ENCODE measurements around the gene KLHL29.

KLHL29 gene

DNA sequence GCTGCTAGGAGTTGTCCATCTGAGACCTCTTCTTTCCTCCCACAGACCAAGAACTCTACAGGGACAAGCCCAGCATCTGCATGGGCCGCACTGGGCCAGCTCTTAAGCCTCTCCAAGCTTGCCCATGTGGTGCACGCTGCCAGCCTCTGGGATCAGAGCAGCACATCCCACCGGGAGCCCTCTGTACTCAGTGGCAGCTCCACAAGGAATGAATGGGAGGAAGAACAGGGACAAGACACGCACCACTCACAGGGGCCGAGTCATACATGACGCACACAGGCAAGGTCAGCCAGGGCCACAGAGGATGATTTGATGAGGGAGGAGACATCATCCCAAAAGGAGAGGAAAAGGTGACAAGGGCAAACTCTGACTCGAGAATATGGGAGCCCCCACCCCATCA lies 268.3 kb downstream of the KLHL29 start:
- TF ChIP-seq TAF1 (IDR thresholded peaks at IDR 0.05; ENCODE audit: borderline replicate concordance, insufficient read depth, low read length) (no peak), SIN3A (IDR thresholded peaks at IDR 0.05; ENCODE audit: borderline replicate concordance, insufficient read depth, low read length) (no peak), POLR2AphosphoS5 (IDR thresholded peaks at IDR 0.05; ENCODE audit: low read depth, low read length) (no peak), FOXP2 (optimal IDR thresholded peaks at IDR 0.05; ENCODE audit: borderline replicate concordance, extremely low read depth, extremely low read length, insufficient read depth) (no peak)
- TF ChIP-seq, protein P1, sequence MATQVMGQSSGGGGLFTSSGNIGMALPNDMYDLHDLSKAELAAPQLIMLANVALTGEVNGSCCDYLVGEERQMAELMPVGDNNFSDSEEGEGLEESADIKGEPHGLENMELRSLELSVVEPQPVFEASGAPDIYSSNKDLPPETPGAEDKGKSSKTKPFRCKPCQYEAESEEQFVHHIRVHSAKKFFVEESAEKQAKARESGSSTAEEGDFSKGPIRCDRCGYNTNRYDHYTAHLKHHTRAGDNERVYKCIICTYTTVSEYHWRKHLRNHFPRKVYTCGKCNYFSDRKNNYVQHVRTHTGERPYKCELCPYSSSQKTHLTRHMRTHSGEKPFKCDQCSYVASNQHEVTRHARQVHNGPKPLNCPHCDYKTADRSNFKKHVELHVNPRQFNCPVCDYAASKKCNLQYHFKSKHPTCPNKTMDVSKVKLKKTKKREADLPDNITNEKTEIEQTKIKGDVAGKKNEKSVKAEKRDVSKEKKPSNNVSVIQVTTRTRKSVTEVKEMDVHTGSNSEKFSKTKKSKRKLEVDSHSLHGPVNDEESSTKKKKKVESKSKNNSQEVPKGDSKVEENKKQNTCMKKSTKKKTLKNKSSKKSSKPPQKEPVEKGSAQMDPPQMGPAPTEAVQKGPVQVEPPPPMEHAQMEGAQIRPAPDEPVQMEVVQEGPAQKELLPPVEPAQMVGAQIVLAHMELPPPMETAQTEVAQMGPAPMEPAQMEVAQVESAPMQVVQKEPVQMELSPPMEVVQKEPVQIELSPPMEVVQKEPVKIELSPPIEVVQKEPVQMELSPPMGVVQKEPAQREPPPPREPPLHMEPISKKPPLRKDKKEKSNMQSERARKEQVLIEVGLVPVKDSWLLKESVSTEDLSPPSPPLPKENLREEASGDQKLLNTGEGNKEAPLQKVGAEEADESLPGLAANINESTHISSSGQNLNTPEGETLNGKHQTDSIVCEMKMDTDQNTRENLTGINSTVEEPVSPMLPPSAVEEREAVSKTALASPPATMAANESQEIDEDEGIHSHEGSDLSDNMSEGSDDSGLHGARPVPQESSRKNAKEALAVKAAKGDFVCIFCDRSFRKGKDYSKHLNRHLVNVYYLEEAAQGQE (IDR thresholded peaks at IDR 0.05; ENCODE audit: insufficient read depth in 1 of 2, low read depth in 2 of 2, low read length in 2 of 2): no peak

DNA sequence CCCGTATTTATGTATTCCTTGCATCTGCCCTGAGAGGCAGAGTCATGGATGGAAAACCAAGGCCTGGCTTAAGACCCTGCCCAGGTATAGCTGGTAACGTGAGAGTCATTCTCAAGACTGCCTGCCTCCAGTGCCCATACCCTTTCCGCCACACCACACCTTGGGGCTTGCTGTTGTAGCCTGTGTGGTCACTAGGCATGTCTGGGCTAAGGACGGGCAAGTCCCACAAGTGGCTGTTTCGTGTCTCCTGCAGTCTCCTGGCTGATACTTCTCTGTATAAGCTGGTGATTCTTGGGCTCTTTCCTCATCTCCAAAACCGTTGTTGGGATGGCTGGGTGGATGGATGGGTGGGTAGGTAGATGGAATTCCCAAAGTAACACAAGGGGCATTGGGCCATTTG lies 269.8 kb downstream of the KLHL29 start:
- TF ChIP-seq, protein P1 (IDR thresholded peaks at IDR 0.05; ENCODE audit: insufficient read depth in 1 of 2, low read depth in 2 of 2, low read length in 2 of 2): no peak
- no peak for TF ChIP-seq POLR2AphosphoS5 (IDR thresholded peaks at IDR 0.05; ENCODE audit: low read depth, low read length)
- no peak for TF ChIP-seq SIN3A (IDR thresholded peaks at IDR 0.05; ENCODE audit: borderline replicate concordance, insufficient read depth, low read length)
- TF ChIP-seq TAF1 (IDR thresholded peaks at IDR 0.05; ENCODE audit: borderline replicate concordance, insufficient read depth, low read length): no peak
- no peak for TF ChIP-seq FOXP2 (optimal IDR thresholded peaks at IDR 0.05; ENCODE audit: borderline replicate concordance, extremely low read depth, extremely low read length, insufficient read depth)

DNA sequence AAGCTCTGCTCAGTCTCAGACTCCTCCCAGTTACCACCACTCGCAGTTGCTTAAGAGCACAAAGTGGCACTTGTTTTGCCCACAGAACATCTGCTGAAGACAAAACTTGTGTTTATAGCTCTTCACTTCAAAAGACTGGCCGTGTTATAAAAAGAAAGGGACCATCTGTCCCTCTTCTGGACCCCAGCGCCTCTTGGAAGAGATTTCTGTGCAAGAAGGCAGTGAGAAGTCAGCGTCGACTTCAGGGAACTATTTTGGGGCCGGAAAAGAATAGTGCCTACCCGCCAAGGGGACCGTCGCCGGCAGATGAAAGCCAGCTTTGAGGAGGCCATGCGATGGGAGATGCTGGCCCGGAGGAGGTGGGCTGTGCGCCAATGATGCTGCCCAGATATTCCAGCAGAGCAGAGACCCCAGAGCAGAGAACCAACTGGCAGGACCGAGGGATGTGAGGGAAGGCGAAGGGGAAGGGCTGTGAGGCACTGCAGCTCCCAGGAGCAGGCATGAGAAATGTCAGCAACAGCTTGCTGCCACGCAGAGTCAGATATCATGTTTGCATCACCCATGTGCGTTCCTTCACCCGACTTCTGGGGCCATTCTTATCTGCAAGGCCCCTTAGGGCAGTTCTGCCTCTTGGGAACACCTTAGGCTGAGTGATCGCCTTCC lies 271.1 kb downstream of the KLHL29 start:
- no peak for TF ChIP-seq POLR2AphosphoS5 (IDR thresholded peaks at IDR 0.05; ENCODE audit: low read depth, low read length)
- TF ChIP-seq, protein P1 (IDR thresholded peaks at IDR 0.05; ENCODE audit: insufficient read depth in 1 of 2, low read depth in 2 of 2, low read length in 2 of 2): no peak
- TF ChIP-seq SIN3A (IDR thresholded peaks at IDR 0.05; ENCODE audit: borderline replicate concordance, insufficient read depth, low read length): no peak
- TF ChIP-seq FOXP2 (optimal IDR thresholded peaks at IDR 0.05; ENCODE audit: borderline replicate concordance, extremely low read depth, extremely low read length, insufficient read depth): no peak
- no peak for TF ChIP-seq TAF1 (IDR thresholded peaks at IDR 0.05; ENCODE audit: borderline replicate concordance, insufficient read depth, low read length)

DNA sequence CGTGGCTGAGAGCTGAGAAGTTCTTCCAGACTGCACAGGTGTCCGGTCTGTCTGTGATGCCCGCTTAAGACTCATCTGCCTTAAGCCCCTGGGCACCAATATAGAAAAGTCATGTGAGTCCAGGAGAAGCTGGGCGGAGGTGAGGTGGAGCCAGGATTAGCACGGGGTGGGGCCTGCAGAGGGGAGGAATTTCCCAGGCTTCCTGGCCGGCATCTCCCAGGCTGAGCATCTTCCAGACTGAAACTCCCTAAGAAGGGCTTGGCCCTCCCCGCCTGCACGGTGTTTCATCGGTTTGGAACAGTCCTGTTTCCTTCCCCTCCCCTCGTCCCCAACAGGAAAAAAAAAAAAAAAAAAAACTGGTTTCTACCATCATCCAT lies 271.6 kb downstream of the KLHL29 start:
- TF ChIP-seq TAF1 (IDR thresholded peaks at IDR 0.05; ENCODE audit: borderline replicate concordance, insufficient read depth, low read length) (no peak), POLR2AphosphoS5 (IDR thresholded peaks at IDR 0.05; ENCODE audit: low read depth, low read length) (no peak), SIN3A (IDR thresholded peaks at IDR 0.05; ENCODE audit: borderline replicate concordance, insufficient read depth, low read length) (no peak), FOXP2 (optimal IDR thresholded peaks at IDR 0.05; ENCODE audit: borderline replicate concordance, extremely low read depth, extremely low read length, insufficient read depth) (no peak)
- TF ChIP-seq, protein P1 (IDR thresholded peaks at IDR 0.05; ENCODE audit: insufficient read depth in 1 of 2, low read depth in 2 of 2, low read length in 2 of 2): no peak
